AG08396 (cell line): Measurements from ENCODE around the gene OR11H6.
"Not testable (repeated sequence)": the region's sequence is repeated elsewhere in the genome, so short reads cannot be mapped to it uniquely, and the experiment has no call there.

ENCODE experiments used
- DNase-seq: peaks from one replicate; pipeline ENCODE4 v3.0.0; 2012; ENCODE audit warnings: low spot score, mixed read lengths

Gene OR11H6

DNA sequence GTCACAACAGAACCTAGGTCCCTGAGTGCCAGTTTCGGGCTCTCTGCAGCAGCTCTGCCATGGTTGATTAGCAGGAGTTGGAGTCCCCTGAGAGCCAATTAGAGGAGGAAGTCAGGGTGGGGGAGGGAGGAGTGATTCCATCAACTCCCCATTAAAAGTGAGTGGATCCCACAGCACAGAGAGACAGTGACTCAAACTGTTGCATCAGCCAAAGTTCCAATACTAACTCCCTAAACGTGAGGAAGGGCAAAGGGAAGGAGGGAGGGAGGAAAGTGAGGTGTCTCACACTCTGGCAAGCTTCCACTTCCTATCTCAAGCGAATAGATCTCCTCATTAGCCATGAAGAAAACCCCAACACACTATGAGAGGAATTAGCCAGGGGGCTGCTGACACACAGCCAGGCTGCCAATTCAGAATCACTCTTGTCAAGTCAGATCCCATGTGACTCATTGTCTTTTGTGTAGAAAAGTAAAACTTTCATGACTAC is 39.2 kb downstream of the OR11H6 start:
- DNase-seq, result peak; percentile 3

DNA sequence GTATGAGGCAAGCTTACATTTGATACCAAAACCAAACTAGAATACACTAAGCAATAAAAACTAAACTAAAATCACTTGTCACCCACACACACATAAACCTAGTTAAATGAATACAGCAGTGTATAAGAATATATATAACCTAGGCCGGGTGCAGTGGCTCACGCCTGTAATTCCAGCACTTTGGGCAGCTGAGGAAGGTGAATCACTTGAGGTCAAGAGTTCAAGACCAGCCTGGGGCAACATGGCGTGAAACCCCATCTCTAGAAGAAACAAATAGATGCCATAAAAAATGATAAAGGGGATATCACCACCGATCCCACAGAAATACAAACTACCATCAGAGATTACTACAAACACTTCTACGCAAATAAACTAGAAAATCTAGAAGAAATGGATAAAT is 40.9 kb downstream of the OR11H6 start:
- DNase-seq, result not testable (repeated sequence)

DNA sequence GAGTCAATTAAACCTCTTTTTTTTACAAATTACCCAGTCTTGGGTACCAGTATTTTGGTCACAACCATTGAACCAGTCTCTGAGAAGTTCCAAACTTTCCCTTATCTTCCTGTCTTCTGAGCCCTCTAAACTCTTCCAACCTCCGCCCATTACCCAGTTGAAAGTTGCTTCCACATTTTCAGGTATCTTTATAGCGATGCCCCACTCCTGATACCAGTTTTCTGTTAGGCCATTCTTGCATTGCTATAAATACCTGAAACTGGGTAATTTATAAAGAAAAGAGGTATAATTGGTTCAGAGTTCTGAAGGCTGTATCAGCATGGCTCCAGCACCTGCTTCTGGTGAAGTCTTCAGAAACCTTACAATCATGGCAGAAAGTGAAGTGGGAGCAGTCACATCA is 50.6 kb downstream of the OR11H6 start:
- DNase-seq, result no peak
